BLaER1 (cell line): ENCODE results near the gene FAXDC2.
A peak's percentile ranks its signal among the peaks of the same experiment; 100 is the strongest.

Source experiments
- H3K27ac ChIP-seq: shearing (Covaris generic); formaldehyde crosslinking; 2 replicates; pipeline ENCODE4 v1.8.1; 2022
- H3K27me3 ChIP-seq: shearing (Covaris generic); formaldehyde crosslinking; 2 replicates; pipeline ENCODE4 v1.8.1; 2022
- H3K36me3 ChIP-seq: shearing (Covaris generic); formaldehyde crosslinking; 2 replicates; pipeline ENCODE4 v1.8.1; 2022
- H3K4me1 ChIP-seq: shearing (Covaris generic); formaldehyde crosslinking; 2 replicates; pipeline ENCODE4 v1.8.1; 2022
- H3K4me2 ChIP-seq: shearing (Covaris generic); formaldehyde crosslinking; 2 replicates; pipeline ENCODE4 v1.8.1; 2022
- H3K4me3 ChIP-seq: shearing (Covaris generic); formaldehyde crosslinking; 2 replicates; pipeline ENCODE4 v1.8.1; 2022
- H3K9ac ChIP-seq: shearing (Covaris generic); formaldehyde crosslinking; 2 replicates; pipeline ENCODE4 v1.8.1; 2022
- H3K9me3 ChIP-seq: shearing (Covaris generic); formaldehyde crosslinking; 2 replicates; pipeline ENCODE4 v1.8.1; 2022
- H4K20me1 ChIP-seq: shearing (Covaris generic); formaldehyde crosslinking; 2 replicates; pipeline ENCODE4 v1.8.1; 2022
- Cebpa-rat ChIP-seq: shearing (Covaris generic); IDR thresholded peaks from 2 replicates; pipeline ENCODE4 v1.8.1; 2022

FAXDC2 gene

DNA sequence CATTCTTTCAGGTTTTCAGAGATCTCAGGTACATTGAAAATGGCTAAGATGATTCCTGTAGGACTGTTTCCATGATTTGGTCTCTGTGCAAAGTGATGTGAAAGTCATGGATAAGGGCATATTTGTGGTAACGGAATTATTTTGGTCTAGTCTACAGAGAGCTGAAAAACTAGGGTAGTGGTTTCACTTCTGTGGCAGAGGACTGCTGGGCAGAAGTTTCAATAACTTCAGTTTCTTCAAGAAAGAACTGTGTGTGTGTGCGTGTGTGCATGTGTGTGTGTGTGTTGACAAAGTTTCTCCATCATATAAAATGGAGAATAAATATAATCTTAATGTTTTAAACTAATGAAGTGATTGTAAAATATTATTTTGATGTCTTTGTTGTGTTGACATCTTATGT lies 12.4 kb upstream of the FAXDC2 start:
- H3K27ac ChIP-seq: no peak overlapping the region
- H3K27me3 ChIP-seq: no peaks in the 10 kb centered on the region
- H3K4me2 ChIP-seq: peak overlapping the region; percentile 95
- H3K9ac ChIP-seq: peak overlapping the region; percentile 25; the same call in 1 of the 2 replicates
- H3K4me3 ChIP-seq: 0 out of 2 replicates have a peak overlapping the region, but pooled peaks have one; percentile 8
- no peak for TF ChIP-seq Cebpa-rat
- no peaks in the 10 kb centered on the region for H3K9me3 ChIP-seq
- peaks cover 35% of the 10 kb centered on the region for H3K4me1 ChIP-seq
- H4K20me1 ChIP-seq: peaks cover 81% of the 10 kb centered on the region
- peaks cover 48% of the 10 kb centered on the region for H3K36me3 ChIP-seq

- H4K20me1 ChIP-seq: peaks cover 72% of the 10 kb centered on the region
- no peak overlapping the region for H3K27ac ChIP-seq
- H3K4me1 ChIP-seq: peaks cover 38% of the 10 kb centered on the region
- H3K27me3 ChIP-seq: no peaks in the 10 kb centered on the region
- 0 out of 2 replicates have a peak overlapping the region, but pooled peaks have one; percentile 88 for H3K4me3 ChIP-seq
- no peak overlapping the region; the same call in 1 of the 2 replicates for H3K9ac ChIP-seq
- H3K4me2 ChIP-seq: peak overlapping the region; percentile 95
- no peak for TF ChIP-seq Cebpa-rat
- peaks cover 40% of the 10 kb centered on the region for H3K36me3 ChIP-seq
- no peaks in the 10 kb centered on the region for H3K9me3 ChIP-seq
Measured at GRCh38 chr5:154861946-154862345, 11.5 kb upstream of the FAXDC2 start.

GRCh38 chr5:154860765-154861164 lies 10.4 kb upstream of the FAXDC2 start:
- Histone ChIP-seq H3K9me3 (no peaks in the 10 kb centered on the region), H4K20me1 (peaks cover 61% of the 10 kb centered on the region), H3K36me3 (peaks cover 29% of the 10 kb centered on the region), H3K9ac (peak overlapping the region; percentile 92), H3K4me1 (peaks cover 50% of the 10 kb centered on the region), H3K4me2 (peak overlapping the region; percentile 95), H3K4me3 (peak overlapping the region; percentile 88), H3K27me3 (no peaks in the 10 kb centered on the region), H3K27ac (peak overlapping the region; percentile 97; the same call in 1 of the 2 replicates)
- no peak for TF ChIP-seq Cebpa-rat

DNA sequence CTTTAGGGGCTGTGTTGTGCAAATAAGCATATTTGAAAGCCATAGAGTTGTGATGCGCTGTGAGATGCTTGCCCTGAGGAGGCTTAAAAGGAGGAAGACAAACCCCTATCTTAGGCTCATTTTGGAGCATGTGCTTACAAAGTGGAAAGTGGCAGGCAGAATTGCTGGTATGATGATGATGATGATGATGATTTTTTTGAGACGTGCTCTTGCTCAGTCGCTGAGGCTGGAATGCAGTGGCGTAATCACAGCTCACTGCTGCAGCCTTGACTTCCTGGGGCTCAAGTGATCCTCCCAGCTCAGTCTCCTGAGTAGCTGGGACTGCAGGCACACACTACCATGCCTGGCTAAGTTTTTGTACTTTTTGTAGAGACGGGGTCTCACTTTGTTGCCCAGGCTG lies 9.7 kb upstream of the FAXDC2 start:
- H3K4me3 ChIP-seq: peak overlapping the region; percentile 88
- H3K27me3 ChIP-seq: no peaks in the 10 kb centered on the region
- peak overlapping the region; percentile 92 for H3K9ac ChIP-seq
- peaks cover 54% of the 10 kb centered on the region for H3K4me1 ChIP-seq
- TF ChIP-seq Cebpa-rat: no peak
- peak overlapping the region; percentile 95 for H3K4me2 ChIP-seq
- H3K27ac ChIP-seq: peak overlapping the region; percentile 97
- peaks cover 22% of the 10 kb centered on the region for H3K36me3 ChIP-seq
- no peaks in the 10 kb centered on the region for H3K9me3 ChIP-seq
- peaks cover 54% of the 10 kb centered on the region for H4K20me1 ChIP-seq

DNA sequence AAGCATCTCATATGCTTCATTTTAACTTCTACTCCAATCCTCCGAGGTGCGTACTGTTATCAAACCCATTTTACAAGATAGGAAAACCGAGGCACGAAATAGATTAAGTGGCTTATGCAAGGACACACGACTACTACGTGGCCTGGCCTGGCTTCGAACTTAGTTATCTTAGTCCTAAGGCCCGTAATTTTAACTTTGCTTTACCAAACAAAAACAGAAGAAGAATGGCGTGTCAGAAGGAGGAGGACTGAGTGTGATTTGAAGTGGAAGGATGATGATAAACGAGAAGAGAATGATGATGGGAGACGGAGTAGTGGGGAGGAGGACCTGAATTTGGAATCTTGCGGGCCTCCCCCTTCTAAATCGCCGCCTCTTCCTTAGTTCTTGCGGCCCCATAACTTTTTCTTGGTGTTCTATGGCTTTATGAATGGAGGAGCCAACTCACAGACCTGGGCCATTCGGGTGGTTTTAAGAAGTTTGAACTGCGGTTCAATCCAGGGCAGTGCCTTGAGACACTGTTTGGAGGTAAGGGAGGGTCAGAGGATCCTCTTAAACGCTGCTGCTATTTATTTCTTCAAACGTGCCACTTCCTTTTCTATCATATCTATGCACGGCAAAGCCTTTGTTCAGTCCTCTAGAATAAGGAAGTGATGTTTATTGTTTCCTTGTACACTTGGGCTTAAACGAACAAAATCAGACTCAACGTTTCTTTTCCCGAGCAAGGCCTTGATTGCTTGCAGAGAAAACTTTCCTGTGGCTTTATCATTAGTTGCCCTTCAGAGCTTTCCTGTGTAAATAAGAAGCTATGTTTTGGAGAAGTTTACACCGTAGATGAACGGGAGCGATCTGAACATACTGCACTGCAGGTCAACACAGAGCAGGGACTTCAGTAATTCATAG lies 8.8 kb upstream of the FAXDC2 start:
- Histone ChIP-seq H3K36me3 (peaks cover 13% of the 10 kb centered on the region), H3K27me3 (no peaks in the 10 kb centered on the region), H3K4me2 (peak overlapping the region; percentile 95), H3K27ac (peak overlapping the region; percentile 97), H3K9me3 (no peaks in the 10 kb centered on the region), H3K9ac (peak overlapping the region; percentile 92), H4K20me1 (peaks cover 45% of the 10 kb centered on the region), H3K4me1 (peaks cover 54% of the 10 kb centered on the region), H3K4me3 (peak overlapping the region; percentile 88)
- TF ChIP-seq Cebpa-rat: no peak

GRCh38 chr5:154858297-154858971 lies 8.0 kb upstream of the FAXDC2 start, which contains the start of gene CNOT8:
TSS of gene CNOT8 (plus strand) at chr5:154858627. CDS start at chr5:154863279, 4,652 bp downstream.
- peak within 1 kb of the TSS; percentile 92 for H3K9ac ChIP-seq
- TF ChIP-seq Cebpa-rat: no peak

DNA sequence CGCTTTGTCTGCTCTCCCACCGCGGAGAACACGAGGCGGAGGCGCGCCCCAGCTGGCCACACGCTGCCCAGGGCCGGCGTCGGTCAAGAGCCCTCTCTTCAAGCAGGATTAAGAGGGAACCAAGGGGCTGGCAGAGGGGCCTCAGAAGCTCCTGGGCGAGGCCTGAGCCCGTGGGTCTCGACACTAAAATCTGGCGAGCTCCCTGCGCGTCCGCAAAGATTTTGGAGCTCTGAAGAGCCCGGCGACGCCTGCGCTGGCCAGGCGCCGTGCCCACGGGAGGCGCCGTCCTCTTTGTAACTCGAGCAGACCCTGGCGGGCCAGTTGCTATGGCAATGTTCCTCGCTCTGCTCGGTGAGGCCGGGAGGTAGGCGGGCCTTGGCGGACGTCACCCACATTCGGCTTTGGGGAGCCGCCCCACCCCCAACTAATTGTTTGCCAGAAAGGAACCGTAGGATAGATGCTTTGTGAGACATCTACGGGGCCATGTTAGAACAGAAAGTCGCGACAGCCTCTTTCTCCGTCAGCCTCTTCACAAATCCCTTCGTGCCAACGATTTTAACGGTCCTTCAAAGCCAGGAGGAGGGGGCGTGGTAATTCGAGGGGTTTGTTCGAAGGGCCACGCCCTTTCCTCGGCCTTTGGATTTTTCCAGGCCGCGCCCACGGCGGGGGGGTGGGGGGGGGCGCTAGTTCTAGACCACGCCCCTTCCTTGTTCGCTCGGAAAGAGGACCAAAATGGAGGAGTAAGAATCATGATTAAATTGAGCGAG lies 7.3 kb upstream of the FAXDC2 start:
- Histone ChIP-seq H3K9me3 (no peaks in the 10 kb centered on the region), H4K20me1 (peaks cover 30% of the 10 kb centered on the region), H3K9ac (peak overlapping the region; percentile 92), H3K36me3 (no peaks in the 10 kb centered on the region), H3K4me2 (peak overlapping the region; percentile 85), H3K4me3 (peak overlapping the region; percentile 88), H3K27ac (peak overlapping the region; percentile 97), H3K27me3 (no peaks in the 10 kb centered on the region), H3K4me1 (peaks cover 46% of the 10 kb centered on the region)
- TF ChIP-seq Cebpa-rat: no peak

More at GRCh38 chr5:154858297-154858971, 8.0 kb upstream of the FAXDC2 start, which contains the start of gene CNOT8:
- H3K4me2 ChIP-seq: peak within 1 kb of the TSS; percentile 95
- no peaks in the 10 kb centered on the region for H3K27me3 ChIP-seq
- H3K36me3 ChIP-seq: peaks cover 5% of the 10 kb centered on the region
- peak within 1 kb of the TSS; percentile 88 for H3K4me3 ChIP-seq
- H3K9me3 ChIP-seq: no peaks in the 10 kb centered on the region
- H4K20me1 ChIP-seq: peaks cover 37% of the 10 kb centered on the region
- H3K27ac ChIP-seq: peak within 1 kb of the TSS; percentile 97
- peaks cover 54% of the 10 kb centered on the region for H3K4me1 ChIP-seq

DNA sequence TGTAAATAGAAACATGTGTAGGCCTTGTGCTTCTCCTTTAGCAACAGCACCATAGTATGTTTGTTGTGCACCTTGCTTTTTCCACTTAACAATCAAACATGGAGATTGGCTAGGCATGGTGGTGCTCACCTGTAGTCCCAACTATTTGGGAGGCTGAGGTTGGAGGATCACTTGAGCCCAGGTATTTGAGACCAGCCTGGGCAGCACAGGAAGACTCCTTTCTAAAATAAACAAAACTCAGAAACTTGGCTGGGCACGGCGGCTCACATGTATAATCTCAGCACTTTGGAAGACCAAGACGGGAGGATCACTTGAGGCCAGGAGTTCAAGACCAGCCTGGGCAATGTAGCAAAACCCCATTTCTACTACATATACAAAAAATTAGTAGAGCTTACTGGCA lies 948 bp upstream of the FAXDC2 start:
- H4K20me1 ChIP-seq: no peaks in the 10 kb centered on the region
- no peaks in the 10 kb centered on the region for H3K36me3 ChIP-seq
- no peak overlapping the region for H3K4me3 ChIP-seq
- H3K4me2 ChIP-seq: peak overlapping the region; percentile 59
- no peaks in the 10 kb centered on the region for H3K9me3 ChIP-seq
- H3K27ac ChIP-seq: no peak overlapping the region
- H3K27me3 ChIP-seq: no peaks in the 10 kb centered on the region
- TF ChIP-seq Cebpa-rat: no peak
- H3K4me1 ChIP-seq: peaks cover 42% of the 10 kb centered on the region
- no peak overlapping the region for H3K9ac ChIP-seq

DNA sequence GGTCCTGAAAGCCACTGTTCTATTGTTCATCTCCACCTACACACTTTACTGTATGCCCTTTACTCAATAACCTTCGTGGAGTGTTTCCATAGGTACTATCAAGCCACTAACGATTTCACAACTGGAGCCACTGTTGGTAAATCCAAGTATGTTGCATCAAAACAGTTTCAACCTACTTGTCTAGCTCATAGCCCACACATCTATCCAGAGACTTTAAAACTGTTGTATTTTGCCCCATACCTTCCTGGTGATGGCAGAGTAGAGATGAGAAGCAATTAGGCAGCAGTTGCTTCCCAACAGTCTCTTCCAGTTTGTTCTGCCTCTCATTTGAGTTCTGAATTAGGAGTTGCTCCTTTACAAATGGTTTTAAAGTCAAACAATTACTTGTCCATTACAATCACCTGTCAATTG lies 607 bp downstream of the FAXDC2 start:
- no peaks in the 10 kb centered on the region for H3K36me3 ChIP-seq
- no peak for TF ChIP-seq Cebpa-rat
- no peak overlapping the region for H3K9ac ChIP-seq
- H3K9me3 ChIP-seq: no peaks in the 10 kb centered on the region
- no peak overlapping the region for H3K27ac ChIP-seq
- peak overlapping the region; percentile 59 for H3K4me2 ChIP-seq
- H3K4me3 ChIP-seq: no peak overlapping the region
- no peaks in the 10 kb centered on the region for H3K27me3 ChIP-seq
- peaks cover 32% of the 10 kb centered on the region for H3K4me1 ChIP-seq
- no peaks in the 10 kb centered on the region for H4K20me1 ChIP-seq
